GM12874 (cell line): ENCODE results near the gene NDST3.
A peak's percentile ranks its signal among the peaks of the same experiment; 100 is the strongest.

Experiments used
- CTCF ChIP-seq: IDR thresholded peaks from 2 replicates; pipeline ENCODE4 v1.5.1; 2011; ENCODE audit warnings: low read depth, mild to moderate bottlenecking, control low read depth, low read length, moderate library complexity; ENCODE audit not compliant: insufficient read depth

NDST3 gene

GRCh38 chr4:118037955-118038354 lies 3.7 kb downstream of the NDST3 start:
- no peak for TF ChIP-seq CTCF

GRCh38 chr4:118046323-118046722 lies 12.0 kb downstream of the NDST3 start:
- TF ChIP-seq CTCF, result no peak

- no peak for TF ChIP-seq CTCF
Observed at GRCh38 chr4:118047043-118047442, 12.8 kb downstream of the NDST3 start.

GRCh38 chr4:118058955-118059354 lies 24.7 kb downstream of the NDST3 start:
- no peak for TF ChIP-seq CTCF

- TF ChIP-seq CTCF, result no peak
Observed at GRCh38 chr4:118059397-118059796, 25.1 kb downstream of the NDST3 start.

GRCh38 chr4:118076958-118077766 lies 42.9 kb downstream of the NDST3 start:
- peak; percentile 57 for TF ChIP-seq CTCF

GRCh38 chr4:118077767-118078105 lies 43.5 kb downstream of the NDST3 start:
- no peak for TF ChIP-seq CTCF

- no peak for TF ChIP-seq CTCF
Observed at GRCh38 chr4:118081434-118081833, 47.1 kb downstream of the NDST3 start.
